Stimulated activated CD4-positive, alpha-beta T cell treated with anti-CD3 and anti-CD28 coated beads, Interleukin-12 subunit alpha, Interleukin-12 subunit beta, amount 100 ng/mL, for 4 hours (primary cell): ENCODE measurements around the gene GTF2A2.
"Not testable (repeated sequence)": the region's sequence is repeated elsewhere in the genome, so short reads cannot be mapped to it uniquely, and the experiment has no call there.

ENCODE experiments used
- DNase-seq: peaks from one replicate; pipeline ENCODE4 v3.0.0-alpha.2; 2020

GTF2A2 gene

DNA sequence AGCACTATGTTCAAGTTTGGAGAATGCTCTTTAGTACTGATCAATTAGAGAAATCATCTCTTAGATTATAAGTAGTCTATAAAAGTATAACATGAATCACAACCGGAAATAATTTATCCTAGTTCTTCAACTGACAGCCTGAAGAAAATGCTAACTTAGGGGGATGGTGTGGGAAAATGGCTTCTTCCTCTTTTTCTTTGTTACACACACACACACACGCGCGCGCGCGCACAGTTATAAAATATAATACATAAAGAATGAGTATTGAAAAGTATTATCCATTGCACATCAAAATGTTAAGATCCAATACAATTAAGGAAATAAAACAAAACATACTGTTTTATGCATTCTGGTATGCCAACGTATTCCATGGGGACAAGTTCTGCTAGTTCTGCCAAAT, 11.2 kb upstream of the GTF2A2 start:
- DNase-seq: no peak

DNA sequence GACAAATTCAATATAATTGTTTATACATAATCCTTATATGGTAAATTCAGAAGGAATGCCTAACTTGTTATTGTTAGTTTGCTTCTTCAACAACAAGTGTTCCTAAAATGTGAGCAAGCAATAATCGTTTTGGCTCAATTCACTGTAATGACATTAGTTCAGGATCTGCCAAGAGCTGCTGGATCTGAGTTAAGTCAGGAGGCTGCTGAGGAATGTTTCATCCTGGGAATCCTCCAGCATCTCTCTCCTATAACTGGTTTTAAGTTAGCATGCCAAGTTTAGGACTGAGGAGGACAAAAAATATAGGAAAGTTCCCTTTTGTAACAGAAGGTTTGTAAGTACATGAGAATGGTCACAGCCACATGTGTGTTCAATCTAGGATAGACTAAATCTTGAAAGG, 4.9 kb upstream of the GTF2A2 start:
- no peak for DNase-seq

DNA sequence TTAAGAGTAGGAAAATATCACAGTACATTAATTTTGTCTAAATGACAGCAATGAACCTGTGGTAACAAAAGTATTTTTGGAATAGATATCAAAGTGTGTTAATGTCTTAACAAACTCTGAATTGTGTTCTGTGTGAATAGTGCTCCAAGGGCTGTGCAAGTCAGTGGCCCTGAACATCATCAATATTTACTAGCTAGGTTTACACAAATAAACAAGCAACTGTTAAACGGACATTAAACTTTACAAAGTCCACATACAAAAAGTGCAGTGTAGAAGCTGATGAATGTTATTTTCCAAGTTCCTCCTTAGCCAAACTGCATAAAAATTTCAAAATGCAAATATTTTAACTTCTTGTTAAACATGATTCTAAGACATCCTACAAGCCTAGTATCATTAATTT, 2.1 kb upstream of the GTF2A2 start:
- no peak for DNase-seq

DNA sequence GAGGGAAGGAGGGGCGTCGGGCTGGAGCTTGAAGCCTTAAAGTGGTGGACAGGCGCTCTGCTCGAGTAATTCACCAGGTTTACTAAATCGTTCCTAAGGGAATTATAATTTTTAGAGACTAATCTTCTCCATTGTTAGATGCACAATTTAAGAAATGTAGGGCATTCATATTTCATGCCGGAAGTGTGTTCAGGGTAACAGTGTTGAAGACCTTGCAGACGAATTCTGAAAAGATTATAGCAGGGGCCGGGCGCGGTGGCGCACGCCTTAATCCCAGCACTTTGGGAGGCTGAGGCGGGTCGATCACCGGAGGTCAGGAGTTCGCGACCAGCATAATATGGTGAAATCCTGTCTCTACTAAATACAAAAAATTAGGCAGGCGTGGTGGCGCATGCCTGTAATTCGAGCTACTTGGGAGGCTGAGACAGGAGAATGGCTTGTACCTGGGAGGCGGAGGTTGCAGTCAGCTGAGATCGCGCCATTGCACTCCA, 365 bp upstream of the GTF2A2 start:
- no peak for DNase-seq

DNA sequence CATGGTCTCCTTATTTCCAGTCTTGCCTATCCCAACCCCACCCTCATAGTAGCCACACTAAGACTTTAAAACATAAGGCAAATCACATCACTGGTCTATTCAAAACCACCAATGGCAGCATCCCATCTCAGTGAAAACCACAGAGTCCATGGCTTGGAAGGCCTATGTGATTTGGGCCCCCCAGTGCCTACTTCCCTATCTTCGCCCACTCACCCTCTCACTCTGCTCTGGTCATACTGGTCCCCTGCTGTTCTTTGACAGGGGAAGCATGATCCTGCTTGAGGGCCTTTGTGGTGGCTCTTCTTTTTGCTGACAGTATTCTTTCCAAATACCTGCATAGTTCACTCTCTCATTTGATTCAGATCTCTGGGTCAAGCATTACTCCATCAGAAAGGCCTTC, 3.3 kb downstream of the GTF2A2 start:
- DNase-seq: no peak

DNA sequence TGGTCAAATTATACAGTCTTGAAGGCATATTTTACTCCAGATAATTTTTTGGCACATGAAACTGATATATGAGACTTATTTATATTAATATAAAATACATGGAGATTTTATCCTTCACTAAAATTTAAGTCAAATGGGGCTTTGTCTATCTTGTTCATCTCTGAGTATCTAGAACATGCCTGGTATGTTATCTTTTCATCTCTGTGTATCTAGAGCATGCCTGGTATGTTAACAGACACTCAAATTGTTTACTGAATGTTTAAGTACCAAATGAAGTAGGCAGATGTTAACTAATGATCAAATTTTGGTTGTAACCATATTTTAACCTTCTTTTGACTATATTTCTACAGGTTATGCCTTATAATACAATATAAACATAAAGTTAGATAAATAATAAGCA, 7.7 kb downstream of the GTF2A2 start:
- DNase-seq: no peak

DNA sequence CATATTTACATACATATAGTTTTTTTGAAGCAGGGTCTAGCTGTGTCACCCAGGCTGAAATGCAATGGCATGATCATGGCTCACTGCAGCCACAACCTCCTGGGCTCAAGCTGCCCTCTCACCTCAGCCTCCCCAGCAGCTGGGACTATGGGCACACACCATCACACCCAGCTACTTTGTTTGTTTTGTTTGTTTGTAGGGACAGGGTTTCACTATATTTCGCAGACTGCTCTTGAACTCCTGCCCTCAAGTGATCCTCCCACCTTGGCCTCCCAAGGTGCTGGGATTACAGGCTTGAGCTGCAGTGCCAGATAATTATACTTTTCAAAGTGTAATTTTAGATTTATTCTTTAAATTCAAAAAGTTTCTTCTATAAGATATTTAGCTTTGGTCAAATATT, 10.2 kb downstream of the GTF2A2 start:
- no peak for DNase-seq

DNA sequence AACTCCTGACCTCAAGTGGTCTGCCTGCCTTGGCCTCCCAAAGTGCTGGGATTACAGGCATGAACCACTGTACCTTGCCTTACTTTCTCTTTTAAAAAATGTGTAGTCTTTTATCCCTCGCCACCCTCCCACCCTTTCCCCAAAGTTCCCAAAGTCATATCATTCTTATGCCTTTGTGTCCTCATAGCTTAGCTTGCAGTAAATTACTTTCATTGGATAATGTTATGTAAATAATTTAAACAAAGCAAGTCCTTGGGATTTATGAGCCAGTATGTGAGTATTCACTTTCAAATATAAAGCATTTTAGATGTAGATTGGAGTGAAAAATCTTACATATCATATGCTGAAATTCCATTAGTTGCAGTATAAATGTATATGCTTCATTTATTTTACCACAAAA, 11.0 kb downstream of the GTF2A2 start:
- DNase-seq: no peak

DNA sequence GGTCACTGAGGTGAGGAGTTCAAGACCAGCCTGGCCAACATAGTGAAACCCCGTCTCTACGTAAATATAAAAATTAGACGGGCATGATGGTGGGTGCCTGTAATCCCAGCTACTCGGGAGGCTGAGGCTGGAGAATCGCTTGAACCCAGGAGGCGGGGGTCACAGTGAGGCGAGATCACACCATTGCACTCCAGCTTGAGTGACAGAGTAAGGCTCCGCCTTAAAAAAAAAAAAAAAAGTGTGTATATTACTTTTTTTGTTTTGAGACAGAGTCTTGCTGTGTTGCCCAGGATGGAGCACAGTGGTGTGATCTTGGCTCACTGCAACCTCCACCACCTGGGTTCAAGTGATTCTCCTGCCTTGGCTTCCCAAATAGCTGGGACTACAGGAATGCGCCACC, 11.5 kb downstream of the GTF2A2 start:
- DNase-seq: not testable (repeated sequence)

DNA sequence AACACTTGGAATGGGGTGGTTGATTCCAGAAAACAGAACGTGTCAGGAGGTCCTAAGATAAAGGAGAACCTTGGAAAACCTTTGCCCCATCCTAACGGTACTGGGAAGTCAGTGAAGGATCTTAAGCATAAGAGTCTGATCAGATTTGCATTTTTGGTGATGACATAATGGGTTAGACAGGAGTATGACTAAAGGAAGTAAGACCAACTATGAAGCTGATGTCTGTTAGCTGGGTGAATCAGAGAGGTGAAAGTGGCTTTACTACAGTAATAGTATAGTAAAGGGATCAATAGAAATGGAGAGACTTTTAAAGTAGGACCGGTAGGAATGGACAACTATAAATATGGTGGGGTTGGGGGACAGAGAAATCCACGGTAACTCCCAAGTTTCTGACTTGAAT, 12.6 kb downstream of the GTF2A2 start:
- DNase-seq: no peak

DNA sequence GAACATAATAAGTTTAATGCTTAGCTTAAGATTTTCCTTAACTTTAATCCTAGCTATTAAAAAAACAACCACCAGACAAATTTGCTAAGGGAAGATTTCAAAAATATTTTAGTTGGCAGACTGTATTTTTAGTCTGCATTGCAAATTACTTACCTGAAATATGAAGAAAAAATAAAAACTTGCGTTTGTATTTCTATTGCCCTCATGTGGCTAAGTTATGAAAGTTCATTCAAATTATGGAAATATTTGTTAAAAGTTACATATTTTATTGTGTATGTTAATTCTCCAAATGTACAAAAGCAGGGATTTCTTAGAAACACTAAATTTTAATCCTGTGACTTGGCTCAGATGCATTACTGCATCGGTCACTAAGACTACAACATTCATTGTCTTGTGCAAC, 15.0 kb downstream of the GTF2A2 start:
- DNase-seq: no peak

DNA sequence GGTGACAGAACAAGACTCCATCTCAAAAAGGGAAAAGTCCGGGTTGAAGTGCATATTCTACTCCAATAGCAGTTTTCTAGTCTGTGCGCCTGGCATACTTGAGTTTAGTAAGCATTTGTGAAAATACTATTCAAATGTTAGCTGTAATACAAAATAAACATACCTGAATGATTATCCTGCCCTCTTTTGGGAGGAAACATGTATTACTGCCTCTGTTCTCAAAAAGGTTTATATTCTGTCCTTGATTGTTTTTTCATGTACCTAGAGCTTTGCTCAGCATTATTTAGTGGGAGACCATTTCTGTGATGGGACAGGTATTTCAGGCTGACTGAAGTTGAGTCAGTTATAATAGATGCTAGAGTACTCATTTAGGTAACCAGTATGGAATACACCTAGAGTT, 19.8 kb downstream of the GTF2A2 start:
- DNase-seq: not testable (repeated sequence)

DNA sequence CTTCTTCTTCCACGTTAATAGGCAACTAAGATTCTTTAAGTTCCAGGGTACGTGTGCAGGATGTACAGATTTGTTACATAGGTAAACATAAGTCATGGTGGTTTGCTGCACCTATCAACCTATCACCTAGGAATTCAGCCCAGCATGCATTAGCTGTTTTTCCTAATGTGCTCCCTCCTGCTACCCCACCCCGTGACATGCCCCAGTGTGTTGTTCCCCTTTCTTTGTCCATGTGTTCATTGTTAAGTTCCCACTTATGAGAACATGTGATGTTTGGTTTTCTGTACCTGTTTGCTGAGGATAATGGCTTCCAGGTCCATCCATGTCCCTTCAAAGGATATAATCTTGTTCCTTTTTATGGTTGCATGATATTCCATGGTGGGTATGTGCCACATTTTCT, 21.1 kb downstream of the GTF2A2 start:
- DNase-seq: no peak

DNA sequence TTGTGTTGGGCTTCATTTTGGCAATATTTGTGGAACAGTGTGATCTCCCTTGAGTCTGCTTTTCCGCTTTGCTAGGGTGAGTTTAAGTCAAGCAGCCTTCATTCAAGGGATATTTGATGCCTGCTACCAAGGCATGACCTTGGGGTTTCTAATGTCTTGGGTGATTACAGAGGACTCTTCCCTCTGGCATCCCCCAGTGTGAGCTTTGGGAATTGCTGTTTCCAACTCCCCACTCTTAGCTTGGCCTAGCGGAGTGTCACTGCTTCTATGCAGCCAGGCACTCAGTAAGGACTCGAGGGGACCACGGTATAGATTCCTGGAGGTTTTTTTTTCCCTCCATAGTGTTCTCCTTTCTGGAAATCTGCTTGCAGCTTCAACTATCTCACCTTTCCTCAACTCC, 24.6 kb downstream of the GTF2A2 start:
- no peak for DNase-seq

DNA sequence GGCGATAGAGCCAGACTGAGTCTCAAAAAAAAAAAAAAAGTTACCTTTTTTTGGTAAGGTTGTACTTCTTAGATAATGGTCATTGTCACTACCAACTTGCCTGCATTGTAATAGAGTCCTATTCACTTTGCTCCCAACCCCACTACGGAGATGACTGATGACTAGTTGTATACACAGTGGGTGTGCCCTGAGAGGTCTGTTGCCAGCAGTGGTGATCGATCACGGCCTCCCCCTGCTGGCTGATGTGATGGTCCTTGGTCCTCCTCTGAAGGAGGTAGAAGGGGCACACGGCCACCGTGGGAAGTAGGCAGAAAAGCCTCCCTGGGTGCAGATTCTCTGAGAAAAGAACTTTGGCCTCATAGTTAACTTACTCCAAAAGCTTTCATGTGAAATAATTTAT, 35.0 kb downstream of the GTF2A2 start:
- peak; percentile 25 for DNase-seq

DNA sequence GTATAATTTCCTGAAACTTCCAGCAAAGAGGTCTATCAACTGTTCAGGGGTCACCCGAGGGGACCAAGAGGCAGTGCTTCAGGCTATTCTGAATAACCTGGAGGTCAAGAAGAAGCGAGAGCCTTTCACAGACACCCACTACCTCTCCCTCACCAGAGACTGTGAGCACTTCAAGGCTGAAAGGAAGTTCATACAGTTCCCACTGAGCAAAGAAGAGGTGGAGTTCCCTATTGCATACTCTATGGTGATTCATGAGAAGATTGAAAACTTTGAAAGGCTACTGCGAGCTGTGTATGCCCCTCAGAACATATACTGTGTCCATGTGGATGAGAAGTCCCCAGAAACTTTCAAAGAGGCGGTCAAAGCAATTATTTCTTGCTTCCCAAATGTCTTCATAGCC, 38.9 kb downstream of the GTF2A2 start:
- no peak for DNase-seq

DNA sequence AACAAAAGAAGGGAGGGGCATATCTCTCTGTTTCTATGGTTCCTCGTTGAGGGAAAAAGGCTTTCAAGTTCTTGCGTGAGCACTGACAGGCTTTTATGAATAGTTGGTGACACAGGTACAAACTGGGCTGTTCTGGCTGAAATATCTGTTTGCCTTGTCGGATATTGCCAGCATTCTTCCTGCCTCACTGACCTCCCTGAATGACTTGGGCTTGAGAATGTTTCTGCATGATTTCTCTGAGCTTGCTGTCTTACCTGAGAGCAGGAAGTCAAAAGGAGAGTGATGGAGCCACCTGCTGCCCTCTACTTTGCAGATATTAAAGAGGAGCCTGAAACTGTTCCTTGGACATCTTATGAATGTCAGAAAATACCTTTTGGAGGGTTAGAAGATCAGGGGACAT, 40.9 kb downstream of the GTF2A2 start:
- no peak for DNase-seq

DNA sequence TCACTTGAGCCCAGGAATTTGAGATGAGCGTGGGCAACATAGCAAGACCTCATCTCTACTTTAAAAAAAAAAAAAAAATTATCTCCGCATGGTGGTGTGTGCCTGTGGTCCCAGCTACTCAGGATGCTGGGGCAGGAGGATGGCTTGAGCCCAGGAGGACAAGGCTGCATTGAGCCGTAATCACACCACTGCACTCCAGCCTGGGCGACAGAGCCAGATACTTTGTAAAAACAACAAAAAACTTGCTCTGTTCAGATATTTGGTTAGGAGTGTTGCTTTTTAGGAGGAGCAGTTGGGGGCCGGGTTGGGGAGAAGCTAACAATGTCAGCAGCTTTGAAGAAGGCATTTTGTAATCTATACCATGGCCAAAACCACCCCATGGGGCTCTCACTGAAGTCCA, 41.7 kb downstream of the GTF2A2 start:
- DNase-seq: no peak

DNA sequence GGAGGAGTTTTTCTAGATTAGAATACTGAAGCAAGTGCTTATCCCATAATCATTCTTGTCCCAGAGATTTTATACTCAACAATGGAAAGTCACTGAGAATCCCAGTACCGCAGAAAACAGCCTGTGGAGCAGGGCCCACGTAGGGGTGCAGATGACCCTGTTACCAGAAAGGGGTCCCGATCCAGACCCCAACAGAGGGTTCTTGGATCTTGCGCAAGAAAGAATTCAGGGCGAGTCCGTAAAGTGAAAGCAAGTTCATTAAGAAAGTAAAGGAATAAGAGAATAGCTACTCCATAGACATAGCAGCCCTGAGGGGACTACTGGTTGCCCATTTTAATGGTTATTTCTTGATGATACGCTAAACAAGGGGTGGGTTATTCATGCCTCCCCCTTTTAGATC, 43.2 kb downstream of the GTF2A2 start:
- no peak for DNase-seq

DNA sequence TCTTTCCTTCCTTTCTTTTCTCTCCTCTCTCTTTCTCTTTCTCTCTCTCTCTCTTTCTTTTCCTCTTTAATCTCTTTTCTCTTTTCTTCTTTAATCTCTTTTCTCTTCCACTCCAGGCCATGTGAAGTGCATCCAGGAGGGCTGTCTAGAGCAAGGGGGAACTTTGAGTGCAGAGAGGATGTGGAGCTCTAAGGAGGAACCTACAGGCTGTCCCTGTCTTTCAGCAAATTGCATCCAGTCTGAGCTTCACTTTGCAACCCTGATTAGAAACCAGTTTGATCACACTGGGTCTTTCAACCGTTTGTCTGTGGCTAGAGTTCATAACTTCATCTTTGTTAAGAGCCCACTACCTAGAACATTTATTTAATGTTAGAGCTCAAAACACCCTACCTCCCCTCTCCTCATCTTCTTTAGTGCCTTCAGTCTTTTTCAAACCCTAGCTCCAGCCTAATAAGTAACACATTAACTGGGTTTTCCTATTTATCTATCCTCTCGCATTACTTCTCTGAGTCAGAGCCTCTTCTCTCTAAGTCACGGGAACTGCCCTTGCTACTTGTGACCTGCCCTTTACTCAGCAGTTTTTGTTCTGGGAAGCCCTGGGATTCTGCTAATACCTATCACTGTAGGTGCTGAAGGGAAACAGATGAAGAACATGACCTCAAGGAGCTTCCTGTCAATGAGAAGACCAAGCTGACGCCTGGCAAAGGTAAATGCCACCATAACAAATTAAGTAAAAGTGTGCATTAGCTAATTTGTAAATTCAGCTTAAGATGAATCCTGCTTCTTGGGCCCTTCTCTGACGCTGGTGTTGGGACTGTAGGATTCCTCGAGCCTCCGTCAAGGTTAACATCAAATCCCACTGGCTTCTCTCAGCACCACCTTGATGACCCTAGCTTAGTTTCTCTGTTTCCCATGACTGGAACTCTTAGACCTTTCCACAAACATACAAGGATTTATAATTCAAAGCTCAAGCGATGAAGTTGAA, 45.7 kb downstream of the GTF2A2 start, which contains the start of gene GCNT3:
Gene GCNT3, plus strand, starts transcription at position 508 of the 985 bp plus-strand sequence. CDS start 6,456 bp downstream, outside the sequence.
- DNase-seq: no peak

DNA sequence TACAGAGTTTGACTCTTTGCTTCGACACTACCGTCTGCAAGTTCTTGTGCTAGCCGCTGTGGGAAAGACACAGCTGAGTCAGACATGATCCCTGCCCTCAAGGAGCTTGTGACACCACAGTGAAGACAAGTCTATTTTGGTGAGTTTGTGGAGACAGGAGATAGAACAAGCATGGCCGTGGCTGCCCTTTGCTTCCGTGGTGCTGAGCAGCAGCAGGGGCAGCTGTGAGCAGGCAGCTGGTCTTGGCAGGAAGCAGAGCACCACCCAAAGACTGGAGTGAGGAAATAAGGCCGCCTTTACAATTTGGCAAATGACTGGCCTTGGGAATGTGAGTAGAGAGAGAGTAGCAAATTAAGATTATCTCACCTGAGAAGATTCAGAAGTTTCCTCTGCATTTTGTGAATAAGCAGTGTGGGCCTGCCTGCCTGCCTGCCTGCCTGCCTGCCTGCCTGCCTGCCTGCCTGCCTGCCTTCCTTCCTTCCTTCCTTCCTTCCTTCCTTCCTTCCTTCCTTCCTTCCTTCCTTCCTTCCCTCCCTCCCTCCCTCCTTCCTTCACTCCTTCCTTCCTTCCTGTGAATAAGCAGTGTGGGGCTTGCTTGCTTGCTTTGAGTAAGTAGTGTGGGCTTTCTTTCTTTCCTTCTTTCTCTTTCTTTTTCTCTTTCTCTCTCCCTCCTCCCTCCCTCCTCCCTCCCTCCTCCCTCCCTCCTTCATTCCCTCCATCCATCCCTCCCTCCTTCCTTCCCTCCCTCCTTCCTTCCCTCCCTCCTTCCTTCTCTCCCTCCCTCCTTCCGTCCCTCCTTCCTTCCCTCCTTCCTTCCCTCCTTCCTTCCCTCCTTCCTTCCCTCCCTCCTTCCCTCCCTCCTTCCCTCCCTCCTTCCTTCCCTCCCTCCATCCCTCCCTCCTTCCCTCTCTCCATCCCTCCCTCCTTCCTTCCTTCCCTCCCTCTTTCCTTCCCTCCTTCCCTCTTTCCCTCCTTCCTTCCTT, 47.3 kb downstream of the GTF2A2 start:
- DNase-seq: no peak

DNA sequence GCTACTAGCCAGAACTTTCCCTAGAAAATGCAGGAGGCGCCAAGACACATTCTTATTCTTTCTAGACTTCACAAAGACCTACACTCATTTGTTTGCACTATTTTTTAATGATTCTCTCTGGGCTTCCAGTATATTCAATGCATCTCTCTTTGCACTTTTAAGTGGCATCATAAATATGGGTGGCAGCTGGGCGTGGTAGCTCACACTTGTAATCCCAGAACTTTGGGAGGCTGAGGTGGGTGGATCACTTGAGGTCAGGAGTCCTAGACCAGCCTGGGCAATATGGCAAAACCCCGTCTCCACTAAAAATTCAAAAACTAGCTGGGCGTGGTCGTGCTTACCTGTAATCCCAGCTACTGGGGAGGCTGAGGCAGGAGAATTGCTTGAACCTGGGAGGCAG, 51.3 kb downstream of the GTF2A2 start:
- DNase-seq: no peak

DNA sequence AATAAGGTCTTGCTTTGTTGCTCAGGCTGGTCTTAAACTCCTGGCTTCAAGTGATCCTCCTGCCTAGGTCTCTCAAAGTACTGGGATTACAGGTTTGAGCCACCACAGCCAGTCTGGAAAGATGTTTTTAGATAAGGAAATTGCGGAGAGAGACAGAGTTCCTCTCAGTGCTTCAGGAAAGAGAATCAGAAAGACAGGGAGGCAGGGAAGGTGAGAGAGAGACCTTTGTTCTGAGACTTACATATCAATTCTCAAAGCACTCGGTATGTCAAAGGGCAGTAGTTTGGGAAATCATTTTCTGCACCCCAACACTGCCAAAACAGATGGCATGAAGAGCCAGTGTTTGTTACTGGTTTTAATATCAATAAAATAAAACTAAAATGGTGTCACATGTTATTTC, 58.9 kb downstream of the GTF2A2 start:
- no peak for DNase-seq
